Measurements from ENCODE around the gene SPNS3. TPM values are rescaled to one million over a fixed set of nuclear protein-coding genes. Genes with fewer than 3 reads are reported as not detected.

Gene SPNS3
- total RNA-seq, 4 donors from 2014 or later: 0.47 to 1.0 TPM; not detected in 2

GRCh38 chr17:4426499-4427208 lies 7.1 kb upstream of the SPNS3 start:
- no peak for TF ChIP-seq CTCF (IDR thresholded peaks at IDR 0.05)
- no peak for ATAC-seq (ENCODE audit: low FRiP score)
- no peak for DNase-seq (ENCODE audit: low spot score)

- no peak for DNase-seq (ENCODE audit: low spot score)
- TF ChIP-seq CTCF (IDR thresholded peaks at IDR 0.05): no peak
These were observed 6.2 kb upstream of the SPNS3 start for GRCh38 chr17:4427505-4427904.

GRCh38 chr17:4436381-4436780 lies 2.6 kb downstream of the SPNS3 start:
- no peak for DNase-seq (ENCODE audit: low spot score)
- no peak for TF ChIP-seq CTCF (IDR thresholded peaks at IDR 0.05)
- ATAC-seq (ENCODE audit: low FRiP score): no peak

More at GRCh38 chr17:4427505-4427904, 6.2 kb upstream of the SPNS3 start:
- no peak for ATAC-seq (ENCODE audit: low FRiP score)

DNA sequence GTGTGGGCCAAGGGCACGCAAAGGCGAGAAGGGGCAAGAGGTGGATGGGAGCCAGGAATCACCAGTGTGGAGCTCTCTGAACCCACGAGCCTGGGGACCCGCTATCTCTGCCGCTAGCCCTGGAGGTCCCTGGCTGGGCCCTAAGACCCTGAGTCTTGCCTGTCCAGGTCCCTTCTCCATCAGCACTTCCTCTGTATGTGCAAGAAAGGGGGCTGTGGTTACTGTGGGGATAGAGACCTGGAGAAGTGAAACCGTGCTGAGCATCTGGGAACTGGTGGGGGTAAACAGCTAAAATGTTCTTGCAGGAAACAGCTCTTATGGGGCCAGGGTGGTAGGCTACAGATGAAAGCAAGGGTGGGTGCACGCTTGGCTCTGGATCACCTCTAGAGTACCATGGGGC lies 3.1 kb downstream of the SPNS3 start:
- DNase-seq (ENCODE audit: low spot score): no peak
- no peak for TF ChIP-seq CTCF (IDR thresholded peaks at IDR 0.05)
- no peak for ATAC-seq (ENCODE audit: low FRiP score)

GRCh38 chr17:4438162-4438944 lies 4.6 kb downstream of the SPNS3 start:
- DNase-seq (ENCODE audit: low spot score) (no peak), ATAC-seq (ENCODE audit: low FRiP score) (no peak)
- no peak for TF ChIP-seq CTCF (IDR thresholded peaks at IDR 0.05)

DNA sequence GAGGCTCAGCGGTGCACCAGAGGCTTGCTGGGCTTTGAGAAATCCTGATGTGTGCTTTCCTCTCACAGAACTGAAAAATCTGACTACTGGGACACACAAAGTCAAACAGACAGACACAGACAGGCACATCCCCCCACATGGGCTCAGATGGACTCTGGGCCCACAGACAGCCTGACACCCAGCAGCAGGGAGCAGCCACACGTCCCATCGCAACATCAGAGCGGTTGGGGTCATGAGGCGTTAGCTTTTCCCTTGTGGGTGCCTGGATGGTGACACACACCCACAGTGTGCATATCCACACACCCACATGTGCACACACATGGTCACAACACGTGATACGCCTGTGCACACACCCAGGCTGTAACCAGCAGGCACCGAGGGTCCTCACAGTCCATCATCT lies 6.3 kb downstream of the SPNS3 start:
- no peak for TF ChIP-seq CTCF (IDR thresholded peaks at IDR 0.05)
- DNase-seq (ENCODE audit: low spot score) (no peak), ATAC-seq (ENCODE audit: low FRiP score) (no peak)

All from omental fat pad (tissue), 4 donors.